Type B pancreatic cell (in vitro differentiated cells): ENCODE measurements around the gene CIT. TPM values are rescaled to one million over a fixed set of nuclear protein-coding genes. Genes with fewer than 3 reads are reported as not detected.

Experiments used
- DNase-seq: peaks from one replicate; pipeline ENCODE4 v3.0.0; 2021; ENCODE audit warnings: mixed read lengths; ENCODE audit not compliant: unreplicated experiment; ENCODE audit errors: extremely low spot score
- H3K27ac Mint-ChIP-seq: 2 replicates; pipeline ENCODE4 v1.8.0; 2021; ENCODE audit warnings: mild to moderate bottlenecking, mixed read lengths
- H3K27me3 Mint-ChIP-seq: 2 replicates; pipeline ENCODE4 v1.8.0; 2021; ENCODE audit warnings: mixed read lengths
- H3K36me3 Mint-ChIP-seq: 2 replicates; pipeline ENCODE4 v1.8.0; 2021; ENCODE audit warnings: mixed read lengths
- H3K4me1 Mint-ChIP-seq: one replicate; pipeline ENCODE4 v1.8.0; 2021; ENCODE audit warnings: mixed read lengths; ENCODE audit not compliant: unreplicated experiment
- H3K4me3 Mint-ChIP-seq: 2 replicates; pipeline ENCODE4 v1.8.0; 2021; ENCODE audit warnings: mild to moderate bottlenecking, mixed read lengths
- H3K9me3 Mint-ChIP-seq: 2 replicates; pipeline ENCODE4 v1.8.0; 2021; ENCODE audit warnings: mixed read lengths
- long read RNA-seq: library from polyadenylated mRNA; unstranded; transcript quantifications from one replicate; pipeline ENCODE4 v2.0.0, GENCODE V29; 2020
- total RNA-seq: library from RNA; stranded (reverse); gene quantifications from 2 replicates; pipeline ENCODE4 v1.2.1, GENCODE V29; 2021; ENCODE audit warnings: low replicate concordance
- TF ChIP-seq, protein P1 (sequence below): fragments of 200-600 bp; sonication (generic); conservative IDR thresholded peaks from 2 replicates; pipeline ENCODE4 v1.5.0; 2021; ENCODE audit warnings: antibody characterized with exemption, mild to moderate bottlenecking

CIT gene, protein sequence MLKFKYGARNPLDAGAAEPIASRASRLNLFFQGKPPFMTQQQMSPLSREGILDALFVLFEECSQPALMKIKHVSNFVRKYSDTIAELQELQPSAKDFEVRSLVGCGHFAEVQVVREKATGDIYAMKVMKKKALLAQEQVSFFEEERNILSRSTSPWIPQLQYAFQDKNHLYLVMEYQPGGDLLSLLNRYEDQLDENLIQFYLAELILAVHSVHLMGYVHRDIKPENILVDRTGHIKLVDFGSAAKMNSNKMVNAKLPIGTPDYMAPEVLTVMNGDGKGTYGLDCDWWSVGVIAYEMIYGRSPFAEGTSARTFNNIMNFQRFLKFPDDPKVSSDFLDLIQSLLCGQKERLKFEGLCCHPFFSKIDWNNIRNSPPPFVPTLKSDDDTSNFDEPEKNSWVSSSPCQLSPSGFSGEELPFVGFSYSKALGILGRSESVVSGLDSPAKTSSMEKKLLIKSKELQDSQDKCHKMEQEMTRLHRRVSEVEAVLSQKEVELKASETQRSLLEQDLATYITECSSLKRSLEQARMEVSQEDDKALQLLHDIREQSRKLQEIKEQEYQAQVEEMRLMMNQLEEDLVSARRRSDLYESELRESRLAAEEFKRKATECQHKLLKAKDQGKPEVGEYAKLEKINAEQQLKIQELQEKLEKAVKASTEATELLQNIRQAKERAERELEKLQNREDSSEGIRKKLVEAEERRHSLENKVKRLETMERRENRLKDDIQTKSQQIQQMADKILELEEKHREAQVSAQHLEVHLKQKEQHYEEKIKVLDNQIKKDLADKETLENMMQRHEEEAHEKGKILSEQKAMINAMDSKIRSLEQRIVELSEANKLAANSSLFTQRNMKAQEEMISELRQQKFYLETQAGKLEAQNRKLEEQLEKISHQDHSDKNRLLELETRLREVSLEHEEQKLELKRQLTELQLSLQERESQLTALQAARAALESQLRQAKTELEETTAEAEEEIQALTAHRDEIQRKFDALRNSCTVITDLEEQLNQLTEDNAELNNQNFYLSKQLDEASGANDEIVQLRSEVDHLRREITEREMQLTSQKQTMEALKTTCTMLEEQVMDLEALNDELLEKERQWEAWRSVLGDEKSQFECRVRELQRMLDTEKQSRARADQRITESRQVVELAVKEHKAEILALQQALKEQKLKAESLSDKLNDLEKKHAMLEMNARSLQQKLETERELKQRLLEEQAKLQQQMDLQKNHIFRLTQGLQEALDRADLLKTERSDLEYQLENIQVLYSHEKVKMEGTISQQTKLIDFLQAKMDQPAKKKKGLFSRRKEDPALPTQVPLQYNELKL (N-terminal part only)
- 17.0 and 50.9 TPM in 2 replicates for total RNA-seq
- long read RNA-seq, partial matches to known transcripts = 8 of 10 reads
- long read RNA-seq, other reads (novel, unspliced or antisense) = 2 of 10 reads

DNA sequence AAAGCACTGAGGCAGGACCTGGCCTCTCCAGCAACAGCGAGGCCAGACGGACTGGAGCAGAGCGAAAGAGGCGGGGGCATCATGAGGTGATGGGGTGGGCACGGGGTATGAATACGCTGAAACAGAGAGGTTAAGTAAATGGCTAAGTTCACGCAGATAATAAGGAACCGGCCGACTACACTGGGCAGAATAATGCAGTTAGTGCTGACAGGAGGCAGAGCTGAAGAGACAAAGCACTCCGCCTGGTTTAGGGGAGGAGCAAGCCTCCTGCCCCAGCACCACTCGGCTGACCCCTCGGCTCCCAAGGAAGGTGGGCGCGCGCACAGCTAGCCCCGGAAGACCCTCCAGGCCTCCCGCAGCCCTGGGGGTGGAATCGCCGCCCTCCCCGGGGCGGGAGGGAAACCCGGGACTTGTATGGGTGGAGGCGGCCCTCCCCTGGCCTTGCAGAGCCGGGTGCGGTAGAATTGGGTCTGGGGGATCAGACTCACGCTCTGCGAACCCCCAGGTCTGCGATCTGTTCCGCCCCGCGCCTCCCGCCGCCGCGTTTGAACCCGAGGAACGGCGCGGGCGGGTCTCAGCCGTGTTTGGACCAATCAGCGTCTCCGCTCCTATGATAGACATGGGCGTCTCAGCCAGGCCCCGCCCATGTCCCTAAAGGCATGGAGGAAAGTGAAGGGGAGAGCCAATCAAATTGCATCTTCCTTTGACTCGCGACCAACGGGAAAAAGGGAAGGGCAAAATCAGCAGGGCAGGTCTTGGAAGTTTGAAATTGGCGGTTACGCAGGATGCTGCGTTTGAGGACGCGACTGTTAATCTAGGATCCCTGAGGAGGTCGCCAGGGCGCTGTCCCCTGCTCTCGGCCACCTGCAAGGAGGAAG, at the start of gene CIT:
TSS of gene CIT (minus strand) at position 560 of the 878 bp plus-strand sequence. CDS start 1,152 bp downstream, outside the sequence.
- peaks cover 17% of the 10 kb centered on the region for H3K4me1 Mint-ChIP-seq
- H3K4me3 Mint-ChIP-seq = peak within 1 kb of the TSS; percentile 87
- TF ChIP-seq, protein P1, sequence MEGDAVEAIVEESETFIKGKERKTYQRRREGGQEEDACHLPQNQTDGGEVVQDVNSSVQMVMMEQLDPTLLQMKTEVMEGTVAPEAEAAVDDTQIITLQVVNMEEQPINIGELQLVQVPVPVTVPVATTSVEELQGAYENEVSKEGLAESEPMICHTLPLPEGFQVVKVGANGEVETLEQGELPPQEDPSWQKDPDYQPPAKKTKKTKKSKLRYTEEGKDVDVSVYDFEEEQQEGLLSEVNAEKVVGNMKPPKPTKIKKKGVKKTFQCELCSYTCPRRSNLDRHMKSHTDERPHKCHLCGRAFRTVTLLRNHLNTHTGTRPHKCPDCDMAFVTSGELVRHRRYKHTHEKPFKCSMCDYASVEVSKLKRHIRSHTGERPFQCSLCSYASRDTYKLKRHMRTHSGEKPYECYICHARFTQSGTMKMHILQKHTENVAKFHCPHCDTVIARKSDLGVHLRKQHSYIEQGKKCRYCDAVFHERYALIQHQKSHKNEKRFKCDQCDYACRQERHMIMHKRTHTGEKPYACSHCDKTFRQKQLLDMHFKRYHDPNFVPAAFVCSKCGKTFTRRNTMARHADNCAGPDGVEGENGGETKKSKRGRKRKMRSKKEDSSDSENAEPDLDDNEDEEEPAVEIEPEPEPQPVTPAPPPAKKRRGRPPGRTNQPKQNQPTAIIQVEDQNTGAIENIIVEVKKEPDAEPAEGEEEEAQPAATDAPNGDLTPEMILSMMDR = no peak
- peaks cover 4% of the 10 kb centered on the region for H3K27me3 Mint-ChIP-seq
- H3K27ac Mint-ChIP-seq = peak within 1 kb of the TSS; percentile 77
- H3K9me3 Mint-ChIP-seq = no peaks in the 10 kb centered on the region
- H3K36me3 Mint-ChIP-seq = peaks cover 3% of the 10 kb centered on the region
- peak; percentile 92 for DNase-seq

DNA sequence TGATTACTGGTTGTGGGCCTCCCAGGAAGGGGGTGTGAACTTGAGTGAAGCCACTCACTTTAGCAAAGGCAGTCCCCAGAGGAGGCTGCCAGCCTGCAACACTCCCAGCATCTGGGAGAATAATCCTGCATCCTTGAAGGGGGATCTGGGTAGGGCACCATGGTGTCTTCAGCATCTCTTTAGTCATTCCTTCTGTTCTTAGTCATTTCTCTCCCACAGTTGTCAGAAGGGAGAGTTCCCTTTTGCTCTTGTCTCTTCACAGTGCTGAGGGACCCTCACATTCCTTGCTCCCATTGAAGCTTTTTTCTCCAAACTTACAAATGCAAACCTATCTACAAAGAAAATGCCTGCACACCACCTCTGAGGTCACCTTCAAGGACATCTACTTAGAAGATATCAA, 48.1 kb upstream of the CIT start:
- H3K27me3 Mint-ChIP-seq = peaks cover 6% of the 10 kb centered on the region
- H3K4me1 Mint-ChIP-seq = no peaks in the 10 kb centered on the region
- H3K9me3 Mint-ChIP-seq = no peaks in the 10 kb centered on the region
- TF ChIP-seq, protein P1 = no peak
- DNase-seq = no peak
- no peaks in the 10 kb centered on the region for H3K36me3 Mint-ChIP-seq
- H3K27ac Mint-ChIP-seq = no peak overlapping the region
- no peak overlapping the region for H3K4me3 Mint-ChIP-seq

DNA sequence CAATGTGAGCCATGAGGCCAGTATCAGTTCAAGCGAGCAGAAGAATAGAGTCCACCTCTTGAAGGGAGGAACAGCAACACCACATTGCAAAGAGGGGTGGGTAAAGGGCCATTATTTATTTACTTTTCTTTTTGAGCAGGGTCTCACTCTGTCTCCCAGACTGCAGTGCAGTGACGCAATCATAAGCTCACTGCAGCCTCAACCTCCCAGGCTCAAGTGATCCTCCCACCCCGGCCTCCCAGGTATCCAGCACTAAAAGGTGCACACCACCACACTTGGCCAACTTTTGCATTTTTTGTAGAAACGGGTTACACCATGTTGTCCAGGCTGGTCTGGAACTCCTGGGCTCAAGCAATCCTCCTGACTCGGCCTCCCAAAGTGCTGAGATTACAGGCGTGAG, 42.9 kb upstream of the CIT start:
- H3K9me3 Mint-ChIP-seq = no peaks in the 10 kb centered on the region
- TF ChIP-seq, protein P1 = no peak
- H3K36me3 Mint-ChIP-seq = no peaks in the 10 kb centered on the region
- H3K4me3 Mint-ChIP-seq = no peak overlapping the region
- no peaks in the 10 kb centered on the region for H3K4me1 Mint-ChIP-seq
- no peak for DNase-seq
- peaks cover 3% of the 10 kb centered on the region for H3K27me3 Mint-ChIP-seq
- no peak overlapping the region for H3K27ac Mint-ChIP-seq

DNA sequence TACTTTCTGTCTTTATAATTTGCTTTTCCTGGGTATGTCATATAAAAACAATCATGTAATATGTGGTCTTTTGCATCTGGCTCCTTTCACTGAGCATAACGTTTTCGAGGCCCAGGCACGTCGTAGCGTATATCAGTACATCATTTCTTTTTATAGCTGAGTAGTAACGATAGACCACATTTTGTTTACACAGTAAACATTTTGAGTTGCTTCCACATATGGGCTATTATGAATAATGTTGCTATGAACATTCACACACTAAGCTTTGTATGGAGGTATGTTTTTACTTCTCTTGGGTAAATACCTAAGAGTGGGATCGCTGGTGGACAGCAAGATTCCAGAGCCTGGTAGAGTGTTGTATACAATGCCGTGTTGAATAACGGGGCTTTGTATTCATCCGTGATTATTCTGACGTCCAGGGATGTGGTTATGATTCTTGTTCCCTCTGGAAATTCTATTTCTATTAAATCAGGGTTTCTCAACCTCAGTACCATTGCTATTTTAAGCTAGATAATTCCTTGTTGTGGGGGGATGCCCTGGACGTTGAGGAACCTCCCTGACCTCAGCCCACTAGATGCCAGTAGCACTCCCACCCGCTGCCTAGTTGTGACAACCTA, 38.9 kb upstream of the CIT start:
- DNase-seq = no peak
- no peaks in the 10 kb centered on the region for H3K36me3 Mint-ChIP-seq
- H3K9me3 Mint-ChIP-seq = no peaks in the 10 kb centered on the region
- H3K27ac Mint-ChIP-seq = no peak overlapping the region
- peaks cover 7% of the 10 kb centered on the region for H3K4me1 Mint-ChIP-seq
- TF ChIP-seq, protein P1 = no peak
- no peak overlapping the region for H3K4me3 Mint-ChIP-seq
- no peaks in the 10 kb centered on the region for H3K27me3 Mint-ChIP-seq
